H1 (cell line): Measurements from ENCODE around the gene TARS3.

Source experiments
- CTCF ChIP-seq, 3 experiments: IDR thresholded peaks; 1 replicate in 2 of 3; 2 replicates in 1 of 3; pipeline versions ENCODE4 v1.5.1 to v1.6.1; 2011; ENCODE audit warnings: low read length in 3 of 3, mild to moderate bottlenecking in 3 of 3, inconsistent platforms in 2 of 3, low read depth in 1 of 3, moderate library complexity in 1 of 3; ENCODE audit not compliant: insufficient read depth in 1 of 3; ENCODE audit errors: control extremely low read depth in 1 of 3
- EZH2 ChIP-seq: fragments of 200-600 bp; sonication (generic); IDR thresholded peaks from 2 replicates; pipeline ENCODE4 v1.7.1; 2012; ENCODE audit warnings: low read depth, mild to moderate bottlenecking, moderate library complexity, low read length, inconsistent platforms; ENCODE audit not compliant: severe bottlenecking
- POLR2A ChIP-seq, 2 experiments: IDR thresholded peaks; 1 replicate in 1 of 2; 2 replicates in 1 of 2; pipeline ENCODE4 v1.6.1; 2011; ENCODE audit warnings: low read depth in 2 of 2, low read length in 2 of 2, mild to moderate bottlenecking in 2 of 2; ENCODE audit errors: control extremely low read depth in 1 of 2
- POLR2AphosphoS5 ChIP-seq: IDR thresholded peaks from 2 replicates; pipeline ENCODE4 v1.6.1; 2011; ENCODE audit warnings: low read depth, low read length
- RNF2 ChIP-seq: fragments of 200-900, 300-1000 bp; sonication (generic); IDR thresholded peaks from 2 replicates; pipeline ENCODE4 v1.7.1; 2016; ENCODE audit warnings: borderline replicate concordance, low read depth, mild to moderate bottlenecking, antibody characterized with exemption, low read length; ENCODE audit not compliant: poor library complexity, severe bottlenecking; ENCODE audit errors: missing control alignments
- SIN3A ChIP-seq, 2 experiments: IDR thresholded peaks in 1 of 2; conservative IDR thresholded peaks in 1 of 2; 2 replicates each; pipeline ENCODE4 v1.6.1; 2011 to 2012; ENCODE audit warnings: low read length in 2 of 2, improper control_type of control experiment in 1 of 2, low read depth in 1 of 2, mild to moderate bottlenecking in 1 of 2
- SUZ12 ChIP-seq: fragments of 200-600 bp; sonication (generic); IDR thresholded peaks from 2 replicates; pipeline ENCODE4 v1.6.1; 2012; ENCODE audit warnings: mild to moderate bottlenecking, inconsistent platforms, low read length, moderate library complexity, mixed read lengths
- TAF1 ChIP-seq: IDR thresholded peaks from 2 replicates; pipeline ENCODE4 v1.6.1; 2011; ENCODE audit warnings: mild to moderate bottlenecking, low read depth, low read length
- TEAD4 ChIP-seq: IDR thresholded peaks from 2 replicates; pipeline ENCODE4 v1.6.1; 2012; ENCODE audit warnings: low read depth, low read length, inconsistent platforms, mixed read lengths

- TF ChIP-seq SUZ12 (no peak), POLR2A (IDR thresholded peaks at IDR 0.05; ENCODE audit: control extremely low read depth in 1 of 2, low read depth in 2 of 2, low read length in 2 of 2) (no peak), EZH2 (no peak), CTCF (IDR thresholded peaks at IDR 0.05; ENCODE audit: control extremely low read depth in 1 of 3, insufficient read depth in 1 of 3, low read depth in 1 of 3, low read length in 3 of 3) (peak in 2 of 3 experiments; percentile 1 to 14; a peak in 1 of 4 replicates), RNF2 (no peak), POLR2AphosphoS5 (no peak), TAF1 (no peak), SIN3A (conservative IDR thresholded peaks at IDR 0.05 in 1 of 2, IDR thresholded peaks at IDR 0.05 in 1 of 2; ENCODE audit: low read depth in 1 of 2, low read length in 2 of 2) (no peak), TEAD4 (no peak)
Observed at GRCh38 chr15:101608201-101608600, 116.1 kb downstream of the TARS3 start.
